Measurements from ENCODE around the gene C16orf95.

Gene C16orf95

GRCh38 chr16:87276091-87276701 is 41.0 kb downstream of the C16orf95 start:
- H3K4me3 ChIP-seq (ENCODE audit: low read depth in 1 of 5, low read length in 5 of 5) = no peak overlapping the region
- no peaks in the 10 kb centered on the region for H3K9me3 ChIP-seq (ENCODE audit: control insufficient read depth in 5 of 5, low read length in 5 of 5)
- no peaks in the 10 kb centered on the region for H3K36me3 ChIP-seq (ENCODE audit: control insufficient read depth in 5 of 5, insufficient read depth in 5 of 5, low read length in 5 of 5)
- no peak overlapping the region for H3K9ac ChIP-seq (ENCODE audit: low read length in 5 of 5)
- H3K27ac ChIP-seq (ENCODE audit: low read depth, low read length) = no peak overlapping the region
- H3K4me1 ChIP-seq (ENCODE audit: control insufficient read depth in 5 of 5, insufficient read depth in 5 of 5, low read length in 5 of 5) = peaks cover 0 to 8% (median 0%) of the 10 kb centered on the region in 5 donors
- peaks cover 0 to 9% (median 2%) of the 10 kb centered on the region in 5 donors for H3K27me3 ChIP-seq (ENCODE audit: control insufficient read depth in 5 of 5, insufficient read depth in 4 of 5, low read length in 5 of 5)

GRCh38 chr16:87274794-87275193 is 42.4 kb downstream of the C16orf95 start:
- H3K4me3 ChIP-seq (ENCODE audit: low read depth in 1 of 5, low read length in 5 of 5) = no peak overlapping the region
- H3K4me1 ChIP-seq (ENCODE audit: control insufficient read depth in 5 of 5, insufficient read depth in 5 of 5, low read length in 5 of 5) = peaks cover 0 to 8% (median 0%) of the 10 kb centered on the region in 5 donors
- H3K27me3 ChIP-seq (ENCODE audit: control insufficient read depth in 5 of 5, insufficient read depth in 4 of 5, low read length in 5 of 5) = peaks cover 0 to 9% (median 2%) of the 10 kb centered on the region in 5 donors
- no peaks in the 10 kb centered on the region for H3K36me3 ChIP-seq (ENCODE audit: control insufficient read depth in 5 of 5, insufficient read depth in 5 of 5, low read length in 5 of 5)
- no peak overlapping the region for H3K27ac ChIP-seq (ENCODE audit: low read depth, low read length)
- H3K9ac ChIP-seq (ENCODE audit: low read length in 5 of 5) = no peak overlapping the region
- H3K9me3 ChIP-seq (ENCODE audit: control insufficient read depth in 5 of 5, low read length in 5 of 5) = no peaks in the 10 kb centered on the region

- Histone ChIP-seq H3K4me1 (ENCODE audit: control insufficient read depth in 5 of 5, insufficient read depth in 5 of 5, low read length in 5 of 5) (peaks cover 0 to 5% (median 0%) of the 10 kb centered on the region in 5 donors), H3K4me3 (ENCODE audit: low read depth in 1 of 5, low read length in 5 of 5) (no peak overlapping the region), H3K36me3 (ENCODE audit: control insufficient read depth in 5 of 5, insufficient read depth in 5 of 5, low read length in 5 of 5) (no peaks in the 10 kb centered on the region), H3K9ac (ENCODE audit: low read length in 5 of 5) (no peak overlapping the region), H3K27me3 (ENCODE audit: control insufficient read depth in 5 of 5, insufficient read depth in 4 of 5, low read length in 5 of 5) (peaks cover 0 to 5% (median 2%) of the 10 kb centered on the region in 5 donors), H3K9me3 (ENCODE audit: control insufficient read depth in 5 of 5, low read length in 5 of 5) (no peaks in the 10 kb centered on the region), H3K27ac (ENCODE audit: low read depth, low read length) (no peak overlapping the region)
Observed at GRCh38 chr16:87273471-87274030, 43.6 kb downstream of the C16orf95 start.

- H3K27me3 ChIP-seq (ENCODE audit: control insufficient read depth in 5 of 5, insufficient read depth in 4 of 5, low read length in 5 of 5) = peaks cover 0 to 3% (median 0%) of the 10 kb centered on the region in 5 donors
- H3K4me3 ChIP-seq (ENCODE audit: low read depth in 1 of 5, low read length in 5 of 5) = no peak overlapping the region
- peaks cover 0 to 4% (median 0%) of the 10 kb centered on the region in 5 donors for H3K4me1 ChIP-seq (ENCODE audit: control insufficient read depth in 5 of 5, insufficient read depth in 5 of 5, low read length in 5 of 5)
- no peak overlapping the region for H3K27ac ChIP-seq (ENCODE audit: low read depth, low read length)
- H3K36me3 ChIP-seq (ENCODE audit: control insufficient read depth in 5 of 5, insufficient read depth in 5 of 5, low read length in 5 of 5) = no peaks in the 10 kb centered on the region
- H3K9me3 ChIP-seq (ENCODE audit: control insufficient read depth in 5 of 5, low read length in 5 of 5) = no peaks in the 10 kb centered on the region
- no peak overlapping the region for H3K9ac ChIP-seq (ENCODE audit: low read length in 5 of 5)
Observed at GRCh38 chr16:87271256-87271655, 45.9 kb downstream of the C16orf95 start.

- no peak overlapping the region for H3K4me3 ChIP-seq (ENCODE audit: low read depth in 1 of 5, low read length in 5 of 5)
- H3K4me1 ChIP-seq (ENCODE audit: control insufficient read depth in 5 of 5, insufficient read depth in 5 of 5, low read length in 5 of 5) = no peaks in the 10 kb centered on the region
- H3K9me3 ChIP-seq (ENCODE audit: control insufficient read depth in 5 of 5, low read length in 5 of 5) = no peaks in the 10 kb centered on the region
- H3K27ac ChIP-seq (ENCODE audit: low read depth, low read length) = no peak overlapping the region
- H3K27me3 ChIP-seq (ENCODE audit: control insufficient read depth in 5 of 5, insufficient read depth in 4 of 5, low read length in 5 of 5) = no peaks in the 10 kb centered on the region
- H3K9ac ChIP-seq (ENCODE audit: low read length in 5 of 5) = no peak overlapping the region
- no peaks in the 10 kb centered on the region for H3K36me3 ChIP-seq (ENCODE audit: control insufficient read depth in 5 of 5, insufficient read depth in 5 of 5, low read length in 5 of 5)
Observed at GRCh38 chr16:87267566-87267965, 49.6 kb downstream of the C16orf95 start.

- no peak overlapping the region for H3K4me3 ChIP-seq (ENCODE audit: low read depth in 1 of 5, low read length in 5 of 5)
- H3K4me1 ChIP-seq (ENCODE audit: control insufficient read depth in 5 of 5, insufficient read depth in 5 of 5, low read length in 5 of 5) = no peaks in the 10 kb centered on the region
- no peak overlapping the region for H3K9ac ChIP-seq (ENCODE audit: low read length in 5 of 5)
- no peak overlapping the region for H3K27ac ChIP-seq (ENCODE audit: low read depth, low read length)
- H3K9me3 ChIP-seq (ENCODE audit: control insufficient read depth in 5 of 5, low read length in 5 of 5) = no peaks in the 10 kb centered on the region
- H3K27me3 ChIP-seq (ENCODE audit: control insufficient read depth in 5 of 5, insufficient read depth in 4 of 5, low read length in 5 of 5) = no peaks in the 10 kb centered on the region
- no peaks in the 10 kb centered on the region for H3K36me3 ChIP-seq (ENCODE audit: control insufficient read depth in 5 of 5, insufficient read depth in 5 of 5, low read length in 5 of 5)
Observed at GRCh38 chr16:87266846-87267245, 50.3 kb downstream of the C16orf95 start.

GRCh38 chr16:87265261-87265660 is 51.9 kb downstream of the C16orf95 start:
- no peak overlapping the region for H3K9ac ChIP-seq (ENCODE audit: low read length in 5 of 5)

GRCh38 chr16:87264634-87265033 is 52.6 kb downstream of the C16orf95 start:
- Histone ChIP-seq H3K36me3 (ENCODE audit: control insufficient read depth in 5 of 5, insufficient read depth in 5 of 5, low read length in 5 of 5) (no peaks in the 10 kb centered on the region), H3K9me3 (ENCODE audit: control insufficient read depth in 5 of 5, low read length in 5 of 5) (no peaks in the 10 kb centered on the region), H3K27ac (ENCODE audit: low read depth, low read length) (no peak overlapping the region), H3K9ac (ENCODE audit: low read length in 5 of 5) (no peak overlapping the region), H3K4me3 (ENCODE audit: low read depth in 1 of 5, low read length in 5 of 5) (no peak overlapping the region), H3K4me1 (ENCODE audit: control insufficient read depth in 5 of 5, insufficient read depth in 5 of 5, low read length in 5 of 5) (no peaks in the 10 kb centered on the region), H3K27me3 (ENCODE audit: control insufficient read depth in 5 of 5, insufficient read depth in 4 of 5, low read length in 5 of 5) (no peaks in the 10 kb centered on the region)

More at GRCh38 chr16:87265261-87265660, 51.9 kb downstream of the C16orf95 start:
- Histone ChIP-seq H3K4me1 (ENCODE audit: control insufficient read depth in 5 of 5, insufficient read depth in 5 of 5, low read length in 5 of 5) (no peaks in the 10 kb centered on the region), H3K4me3 (ENCODE audit: low read depth in 1 of 5, low read length in 5 of 5) (no peak overlapping the region), H3K9me3 (ENCODE audit: control insufficient read depth in 5 of 5, low read length in 5 of 5) (no peaks in the 10 kb centered on the region), H3K27ac (ENCODE audit: low read depth, low read length) (no peak overlapping the region), H3K27me3 (ENCODE audit: control insufficient read depth in 5 of 5, insufficient read depth in 4 of 5, low read length in 5 of 5) (no peaks in the 10 kb centered on the region), H3K36me3 (ENCODE audit: control insufficient read depth in 5 of 5, insufficient read depth in 5 of 5, low read length in 5 of 5) (no peaks in the 10 kb centered on the region)

GRCh38 chr16:87263418-87264052 is 53.7 kb downstream of the C16orf95 start:
- no peaks in the 10 kb centered on the region for H3K36me3 ChIP-seq (ENCODE audit: control insufficient read depth in 5 of 5, insufficient read depth in 5 of 5, low read length in 5 of 5)
- no peak overlapping the region for H3K27ac ChIP-seq (ENCODE audit: low read depth, low read length)
- no peak overlapping the region for H3K9ac ChIP-seq (ENCODE audit: low read length in 5 of 5)
- no peaks in the 10 kb centered on the region for H3K9me3 ChIP-seq (ENCODE audit: control insufficient read depth in 5 of 5, low read length in 5 of 5)
- H3K27me3 ChIP-seq (ENCODE audit: control insufficient read depth in 5 of 5, insufficient read depth in 4 of 5, low read length in 5 of 5) = no peaks in the 10 kb centered on the region
- no peak overlapping the region for H3K4me3 ChIP-seq (ENCODE audit: low read depth in 1 of 5, low read length in 5 of 5)
- H3K4me1 ChIP-seq (ENCODE audit: control insufficient read depth in 5 of 5, insufficient read depth in 5 of 5, low read length in 5 of 5) = no peaks in the 10 kb centered on the region

GRCh38 chr16:87259431-87259830 is 57.8 kb downstream of the C16orf95 start:
- H3K9me3 ChIP-seq (ENCODE audit: control insufficient read depth in 5 of 5, low read length in 5 of 5) = no peaks in the 10 kb centered on the region

More at GRCh38 chr16:87259431-87259830, 57.8 kb downstream of the C16orf95 start:
- Histone ChIP-seq H3K27me3 (ENCODE audit: control insufficient read depth in 5 of 5, insufficient read depth in 4 of 5, low read length in 5 of 5) (peaks cover 0 to 2% (median 0%) of the 10 kb centered on the region in 5 donors), H3K27ac (ENCODE audit: low read depth, low read length) (no peak overlapping the region), H3K4me1 (ENCODE audit: control insufficient read depth in 5 of 5, insufficient read depth in 5 of 5, low read length in 5 of 5) (no peaks in the 10 kb centered on the region), H3K36me3 (ENCODE audit: control insufficient read depth in 5 of 5, insufficient read depth in 5 of 5, low read length in 5 of 5) (no peaks in the 10 kb centered on the region), H3K4me3 (ENCODE audit: low read depth in 1 of 5, low read length in 5 of 5) (no peak overlapping the region), H3K9ac (ENCODE audit: low read length in 5 of 5) (no peak overlapping the region)
